Right lobe of liver (tissue), 6 donors: ENCODE measurements around the gene SYT2. TPM values are rescaled to one million over a fixed set of nuclear protein-coding genes. Genes with fewer than 3 reads are reported as not detected.
"Not testable (repeated sequence)": the region's sequence is repeated elsewhere in the genome, so short reads cannot be mapped to it uniquely, and the experiment has no call there.

ENCODE experiments used
- ATAC-seq, 4 donors: fragments of 200-7000 bp; cut with Tn5 transposase; one replicate each; pipeline ENCODE4 v1.9.1; 2020; ENCODE audit warnings: mild to moderate bottlenecking in 4 of 4, moderate library complexity in 4 of 4
- DNase-seq, 3 donors: peaks; one replicate each; pipeline ENCODE4 v3.0.0-alpha.2; 2020
- H3K27ac ChIP-seq, 3 donors: fragments of 200-600 bp; one replicate each; pipeline ENCODE4 v1.8.0; 2022
- H3K27me3 ChIP-seq, 2 donors: fragments of 200-600 bp; one replicate each; pipeline ENCODE4 v1.8.0; 2022
- H3K36me3 ChIP-seq, 4 donors: fragments of 200-600 bp; sonication (generic) in 1 of 4; one replicate each; pipeline versions ENCODE4 v1.5.1 to v1.8.0; 2017 to 2022; ENCODE audit warnings: control low read depth in 1 of 4
- H3K4me1 ChIP-seq, 4 donors: fragments of 200-600 bp; sonication (generic) in 1 of 4; one replicate each; pipeline versions ENCODE4 v1.5.1 to v1.8.0; 2017 to 2022; ENCODE audit warnings: control low read depth in 1 of 4
- H3K4me3 ChIP-seq, 3 donors: fragments of 200-600 bp; one replicate each; pipeline ENCODE4 v1.8.0; 2022
- H3K9me3 ChIP-seq, 4 donors: fragments of 200-600 bp; sonication (generic) in 1 of 4; one replicate each; pipeline versions ENCODE4 v1.5.1 to v1.8.0; 2017 to 2022; ENCODE audit warnings: control low read depth in 1 of 4
- POLR2A ChIP-seq: fragments of 450-650 bp; IDR thresholded peaks from one replicate; pipeline ENCODE4 v1.6.1; 2017; ENCODE audit warnings: antibody characterized with exemption, mild to moderate bottlenecking
- WGBS: methylation state at CpG from one replicate; pipeline ENCODE4 v1.1.6; 2018; ENCODE audit warnings: low coverage, low lambda C conversion rate; ENCODE audit not compliant: insufficient coverage; ENCODE audit errors: missing lambda C conversion rate; 5-methylcytosine and 5-hydroxymethylcytosine counted together
- intact Hi-C, 2 donors: fragments of 100-400 bp; cut with DNase I; formaldehyde crosslinking; loops; one replicate each; pipeline versions ENCODE4 v1.11.2 to v1.14.1; 2022
- total RNA-seq, 6 experiments: library from RNA; depleted of rRNA in 2 of 6; stranded (reverse); fragments of >200 nt in 2 of 6; fragmentation: NEBNext Ultra II Directional in 3 of 6; extraction: Animal tissue kit (Norgen Biotek cat#: 25700) in 3 of 6; gene quantifications; one replicate each; pipeline versions ENCODE4 v1.1.0 to v1.2.4, GENCODE V29; 2016 to 2023
- TF ChIP-seq, protein P1 (sequence below), 4 donors: fragments of 200-600 bp in 3 of 4; fragments of 450-650 bp in 1 of 4; IDR thresholded peaks; one replicate each; pipeline versions ENCODE4 v1.5.1 to v1.8.0; 2016 to 2022; ENCODE audit warnings: antibody characterized with exemption in 4 of 4, mild to moderate bottlenecking in 2 of 4
- donor health status: DM: no; HTN: yes; CAD: no.
- donor health status: DM: no; HTN: no; CAD: no.
- donor health status: DM: no; HTN: no; CAD: no.
- donor health status: DM: no; HTN: yes; CAD: no.
- donor health status: DM: no; HTN: yes; CAD: no.

SYT2 gene
- total RNA-seq, 6 experiments from 2014 or later: not detected

DNA sequence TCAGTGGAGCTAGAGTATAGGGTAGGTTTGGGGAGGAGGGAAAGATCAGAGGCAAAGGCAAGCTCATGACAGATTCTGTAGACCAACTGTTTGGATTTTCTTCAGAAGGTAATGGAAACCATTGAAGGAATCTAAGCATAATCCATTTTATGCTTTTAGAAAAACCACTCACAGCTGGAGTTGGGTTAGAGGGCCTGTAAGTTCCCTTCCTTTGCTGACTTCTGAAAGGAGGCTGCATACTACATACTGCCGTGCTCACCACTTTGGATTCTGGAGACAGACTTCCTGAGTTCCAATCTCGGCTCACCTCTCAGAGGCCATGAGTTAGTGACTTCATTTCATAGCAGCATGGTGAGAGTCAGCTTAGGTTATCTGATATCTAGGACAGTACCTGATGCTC is 6.4 kb upstream of the SYT2 start:
- H3K27ac ChIP-seq: no peak overlapping the region
- H3K9me3 ChIP-seq: no peaks in the 10 kb centered on the region
- intact Hi-C loops: loop anchor here in 1 of 2 donors (10.0 kb wide), 1 partner anchor 532 kb away; no protein-coding TSS in a partner anchor
- no peaks in the 10 kb centered on the region for H3K36me3 ChIP-seq
- ATAC-seq (no peak), DNase-seq (no peak)
- no peak overlapping the region for H3K4me3 ChIP-seq
- no peaks in the 10 kb centered on the region for H3K27me3 ChIP-seq
- H3K4me1 ChIP-seq: no peaks in the 10 kb centered on the region
- no peak for TF ChIP-seq POLR2A
- TF ChIP-seq, protein P1, sequence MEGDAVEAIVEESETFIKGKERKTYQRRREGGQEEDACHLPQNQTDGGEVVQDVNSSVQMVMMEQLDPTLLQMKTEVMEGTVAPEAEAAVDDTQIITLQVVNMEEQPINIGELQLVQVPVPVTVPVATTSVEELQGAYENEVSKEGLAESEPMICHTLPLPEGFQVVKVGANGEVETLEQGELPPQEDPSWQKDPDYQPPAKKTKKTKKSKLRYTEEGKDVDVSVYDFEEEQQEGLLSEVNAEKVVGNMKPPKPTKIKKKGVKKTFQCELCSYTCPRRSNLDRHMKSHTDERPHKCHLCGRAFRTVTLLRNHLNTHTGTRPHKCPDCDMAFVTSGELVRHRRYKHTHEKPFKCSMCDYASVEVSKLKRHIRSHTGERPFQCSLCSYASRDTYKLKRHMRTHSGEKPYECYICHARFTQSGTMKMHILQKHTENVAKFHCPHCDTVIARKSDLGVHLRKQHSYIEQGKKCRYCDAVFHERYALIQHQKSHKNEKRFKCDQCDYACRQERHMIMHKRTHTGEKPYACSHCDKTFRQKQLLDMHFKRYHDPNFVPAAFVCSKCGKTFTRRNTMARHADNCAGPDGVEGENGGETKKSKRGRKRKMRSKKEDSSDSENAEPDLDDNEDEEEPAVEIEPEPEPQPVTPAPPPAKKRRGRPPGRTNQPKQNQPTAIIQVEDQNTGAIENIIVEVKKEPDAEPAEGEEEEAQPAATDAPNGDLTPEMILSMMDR (IDR thresholded peaks at IDR 0.05): no peak
- WGBS: 83% methylated on average over 2 of the region's 2 CpGs

DNA sequence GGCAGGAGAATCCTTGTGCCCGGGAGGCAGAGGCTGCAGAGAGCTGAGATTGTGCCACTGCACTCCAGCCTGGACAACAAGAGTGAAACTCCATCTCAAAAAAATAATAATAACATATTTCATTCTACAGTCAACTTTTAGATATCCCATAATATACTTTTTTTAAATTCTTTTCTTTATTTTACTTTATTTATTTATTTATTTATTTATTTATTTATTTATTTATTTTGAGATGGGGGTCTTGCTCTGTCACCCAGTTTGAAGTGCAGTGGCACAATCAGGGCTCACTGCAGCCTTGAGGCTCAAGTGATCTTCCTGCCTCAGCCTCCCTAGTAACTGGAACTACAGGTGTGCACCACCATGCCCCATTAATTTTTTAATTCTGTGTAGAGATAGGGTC is 3.9 kb upstream of the SYT2 start:
- WGBS: no CpG with 5 or more reads among the region's 1 CpG
- intact Hi-C loops: loop anchor here in 1 of 2 donors (10.0 kb wide), 1 partner anchor 529 kb away; no protein-coding TSS in a partner anchor
- H3K9me3 ChIP-seq, H3K4me3 ChIP-seq, DNase-seq, ATAC-seq, H3K27ac ChIP-seq, H3K36me3 ChIP-seq, H3K27me3 ChIP-seq: not testable (repeated sequence)
- peaks cover 0 to 12% (median 0%) of the 10 kb centered on the region in 4 donors for H3K4me1 ChIP-seq

DNA sequence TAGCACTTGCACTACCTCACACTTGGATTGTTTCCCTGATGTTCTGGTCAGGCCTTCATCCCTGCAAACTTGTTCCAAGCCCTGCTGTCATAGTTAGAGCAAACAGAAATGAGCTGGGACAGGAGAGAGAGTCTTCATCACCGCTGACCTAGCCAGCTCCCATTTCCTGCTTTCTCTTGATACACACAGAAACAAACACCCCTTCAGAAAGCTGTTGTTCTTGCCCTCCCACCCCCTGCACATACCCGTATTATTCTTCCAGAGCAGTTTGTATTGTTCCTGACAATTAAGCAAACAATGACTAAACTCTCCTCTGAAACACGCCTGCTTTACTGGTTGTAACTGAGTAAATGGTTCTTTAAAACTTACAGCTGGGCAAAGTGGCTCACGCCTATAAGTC is 2.9 kb upstream of the SYT2 start:
- Histone ChIP-seq H3K4me3 (no peak overlapping the region), H3K36me3 (no peaks in the 10 kb centered on the region), H3K9me3 (no peaks in the 10 kb centered on the region), H3K4me1 (peaks cover 0 to 12% (median 0%) of the 10 kb centered on the region in 4 donors), H3K27ac (no peak overlapping the region), H3K27me3 (peaks cover 0 to 17% of the 10 kb centered on the region in 2 donors)
- 47% methylated on average over 4 of the region's 4 CpGs for WGBS
- intact Hi-C loops: loop anchor here in 1 of 2 donors (10.0 kb wide), 1 partner anchor 528 kb away; no protein-coding TSS in a partner anchor
- DNase-seq: no peak
- TF ChIP-seq, protein P1 (IDR thresholded peaks at IDR 0.05): no peak
- TF ChIP-seq POLR2A: no peak
- no peak for ATAC-seq

DNA sequence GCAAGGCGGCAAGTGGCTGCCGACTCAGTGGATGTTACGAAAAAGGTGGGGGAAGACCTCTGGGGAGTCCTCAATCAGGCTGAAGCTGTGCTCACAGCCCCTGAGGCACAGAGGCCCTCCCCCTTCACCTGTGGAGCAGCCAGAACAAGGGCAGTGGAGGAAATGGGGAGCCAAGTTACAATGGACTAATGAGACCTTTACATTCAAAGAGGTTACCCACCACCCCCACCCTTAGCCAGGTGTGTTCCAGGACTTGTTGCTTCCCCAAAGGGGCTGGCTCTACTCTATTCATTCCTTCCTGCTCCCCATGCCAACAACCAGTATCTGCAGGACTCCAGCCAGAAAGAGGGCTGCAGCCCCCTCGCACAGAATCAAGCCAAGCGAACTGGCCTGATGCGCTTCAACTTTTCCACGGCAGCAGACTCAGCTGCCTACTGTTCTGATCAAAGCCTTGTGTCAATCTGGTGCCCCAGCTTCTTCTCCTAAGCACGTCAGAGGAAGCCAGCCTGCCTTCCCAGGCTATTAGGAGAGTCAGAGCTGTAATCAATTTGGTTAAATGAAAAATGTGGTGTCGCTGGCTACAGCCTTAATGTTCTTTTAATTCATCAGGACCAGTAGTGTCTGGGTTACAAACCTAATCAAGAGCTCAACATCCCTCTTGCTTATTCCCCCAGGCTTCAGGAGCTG is 1.8 kb upstream of the SYT2 start:
- no peak overlapping the region for H3K27ac ChIP-seq
- H3K4me3 ChIP-seq: no peak overlapping the region
- no peak for ATAC-seq
- no peaks in the 10 kb centered on the region for H3K9me3 ChIP-seq
- TF ChIP-seq, protein P1 (IDR thresholded peaks at IDR 0.05): no peak
- TF ChIP-seq POLR2A: no peak
- intact Hi-C loops: loop anchor here in 1 of 2 donors (10.0 kb wide), 1 partner anchor 527 kb away; no protein-coding TSS in a partner anchor
- DNase-seq: no peak
- no peaks in the 10 kb centered on the region for H3K36me3 ChIP-seq
- peaks cover 0 to 12% (median 0%) of the 10 kb centered on the region in 4 donors for H3K4me1 ChIP-seq
- 65% methylated on average over 7 of the region's 9 CpGs for WGBS
- peaks cover 0 to 17% of the 10 kb centered on the region in 2 donors for H3K27me3 ChIP-seq

DNA sequence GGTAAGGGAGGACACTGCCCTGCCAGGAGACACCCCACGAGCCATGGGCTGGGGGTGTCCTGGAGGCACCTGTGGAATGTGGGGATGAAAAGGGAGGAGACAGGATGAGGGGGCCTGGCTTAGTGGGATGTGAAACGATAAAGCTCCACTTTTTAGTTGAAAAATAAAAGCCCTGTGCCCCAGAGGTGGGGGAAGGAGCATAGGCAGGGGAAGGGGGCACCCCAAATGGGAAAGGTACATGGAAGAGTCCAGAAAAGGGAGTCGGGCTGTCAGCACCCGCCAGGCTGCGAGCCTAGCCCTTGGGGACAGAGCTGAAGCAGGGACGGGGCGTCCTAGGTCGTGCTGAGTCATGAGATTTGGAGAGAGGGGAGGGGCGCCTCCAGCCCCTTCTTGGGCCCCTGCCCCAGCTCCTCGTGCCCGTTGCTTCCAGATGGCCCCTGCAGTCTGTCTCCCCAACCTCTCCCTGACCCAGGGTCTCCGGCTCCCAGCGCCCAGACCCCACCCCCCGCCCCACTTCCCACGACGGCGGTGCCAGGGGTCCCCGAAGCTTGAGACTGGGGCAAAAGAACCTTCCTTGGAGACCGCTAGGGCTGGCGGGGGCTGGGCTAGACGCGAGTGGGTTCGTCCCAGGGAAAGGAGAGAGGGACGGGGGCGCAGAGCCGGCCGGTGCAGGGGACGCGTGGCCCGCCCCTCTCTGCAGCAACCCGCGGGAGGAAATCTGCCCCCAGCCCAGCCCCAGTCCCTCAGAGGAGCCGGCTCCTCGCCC is 795 bp downstream of the SYT2 start:
- ATAC-seq (peak in 1 of 4 donors; percentile 8), DNase-seq (no peak)
- no peak overlapping the region for H3K27ac ChIP-seq
- H3K27me3 ChIP-seq: peaks cover 0 to 17% of the 10 kb centered on the region in 2 donors
- H3K4me1 ChIP-seq: peaks cover 0 to 12% (median 0%) of the 10 kb centered on the region in 4 donors
- H3K4me3 ChIP-seq: peak overlapping the region in 1 of 3 donors; percentile 3
- WGBS: 4% methylated on average over 13 of the region's 34 CpGs
- no peaks in the 10 kb centered on the region for H3K36me3 ChIP-seq
- no peaks in the 10 kb centered on the region for H3K9me3 ChIP-seq
- intact Hi-C loops: loop anchor here in 1 of 2 donors (10.0 kb wide), 1 partner anchor 525 kb away; no protein-coding TSS in a partner anchor
- TF ChIP-seq, protein P1 (IDR thresholded peaks at IDR 0.05): no peak
- TF ChIP-seq POLR2A: no peak
